RWPE2 (cell line): ENCODE measurements around the gene BUB1.
A peak's percentile ranks its signal among the peaks of the same experiment; 100 is the strongest.

ENCODE experiments used
- ATAC-seq: fragments of 200-7000 bp; cut with Tn5 transposase; 3 replicates; pipeline ENCODE4 v1.9.1; 2021; ENCODE audit warnings: low read depth
- DNase-seq: peaks from one replicate; pipeline ENCODE4 v3.0.0-alpha.2; 2020; ENCODE audit warnings: low spot score
- H3K27ac ChIP-seq: fragments of 450-650 bp; 2 replicates; pipeline ENCODE4 v1.5.1; 2017; ENCODE audit warnings: mild to moderate bottlenecking; ENCODE audit not compliant: poor library complexity, severe bottlenecking
- H3K27me3 ChIP-seq: fragments of 250-450 bp; sonication (Bioruptor Pico); 2 replicates; pipeline ENCODE4 v1.5.1; 2021; ENCODE audit warnings: mild to moderate bottlenecking, moderate library complexity; ENCODE audit not compliant: insufficient read depth, poor library complexity, severe bottlenecking
- H3K36me3 ChIP-seq: fragments of 250-450 bp; sonication (Bioruptor Pico); 2 replicates; pipeline ENCODE4 v1.5.1; 2020; ENCODE audit warnings: low read depth, mild to moderate bottlenecking, moderate library complexity
- H3K4me1 ChIP-seq: fragments of 250-450 bp; sonication (Bioruptor Pico); 2 replicates; pipeline ENCODE4 v1.5.1; 2021; ENCODE audit warnings: mild to moderate bottlenecking, moderate library complexity; ENCODE audit not compliant: insufficient read depth, poor library complexity, severe bottlenecking
- H3K4me3 ChIP-seq: fragments of 250-450 bp; sonication (Bioruptor Pico); 2 replicates; pipeline ENCODE4 v1.5.1; 2021; ENCODE audit warnings: mild to moderate bottlenecking, moderate library complexity; ENCODE audit not compliant: severe bottlenecking
- H3K9me3 ChIP-seq: fragments of 250-450 bp; sonication (Bioruptor Pico); 2 replicates; pipeline ENCODE4 v1.5.1; 2021; ENCODE audit warnings: mild to moderate bottlenecking, moderate library complexity; ENCODE audit not compliant: severe bottlenecking
- TF ChIP-seq, protein P1 (sequence below): fragments of 450-650 bp; IDR thresholded peaks from one replicate; pipeline ENCODE4 v1.5.1; 2017; ENCODE audit warnings: mild to moderate bottlenecking, moderate library complexity; ENCODE audit not compliant: poor library complexity, severe bottlenecking

Gene BUB1

GRCh38 chr2:110714452-110715224 lies 36.8 kb upstream of the BUB1 start:
- DNase-seq (no peak), ATAC-seq (no peak)
- H3K4me1 ChIP-seq, result no peaks in the 10 kb centered on the region
- H3K27me3 ChIP-seq, result peaks cover 13% of the 10 kb centered on the region
- TF ChIP-seq, protein P1, sequence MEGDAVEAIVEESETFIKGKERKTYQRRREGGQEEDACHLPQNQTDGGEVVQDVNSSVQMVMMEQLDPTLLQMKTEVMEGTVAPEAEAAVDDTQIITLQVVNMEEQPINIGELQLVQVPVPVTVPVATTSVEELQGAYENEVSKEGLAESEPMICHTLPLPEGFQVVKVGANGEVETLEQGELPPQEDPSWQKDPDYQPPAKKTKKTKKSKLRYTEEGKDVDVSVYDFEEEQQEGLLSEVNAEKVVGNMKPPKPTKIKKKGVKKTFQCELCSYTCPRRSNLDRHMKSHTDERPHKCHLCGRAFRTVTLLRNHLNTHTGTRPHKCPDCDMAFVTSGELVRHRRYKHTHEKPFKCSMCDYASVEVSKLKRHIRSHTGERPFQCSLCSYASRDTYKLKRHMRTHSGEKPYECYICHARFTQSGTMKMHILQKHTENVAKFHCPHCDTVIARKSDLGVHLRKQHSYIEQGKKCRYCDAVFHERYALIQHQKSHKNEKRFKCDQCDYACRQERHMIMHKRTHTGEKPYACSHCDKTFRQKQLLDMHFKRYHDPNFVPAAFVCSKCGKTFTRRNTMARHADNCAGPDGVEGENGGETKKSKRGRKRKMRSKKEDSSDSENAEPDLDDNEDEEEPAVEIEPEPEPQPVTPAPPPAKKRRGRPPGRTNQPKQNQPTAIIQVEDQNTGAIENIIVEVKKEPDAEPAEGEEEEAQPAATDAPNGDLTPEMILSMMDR, result no peak
- no peak overlapping the region for H3K27ac ChIP-seq
- no peaks in the 10 kb centered on the region for H3K9me3 ChIP-seq
- H3K4me3 ChIP-seq, result no peak overlapping the region
- no peaks in the 10 kb centered on the region; the same call in 1 of the 2 replicates for H3K36me3 ChIP-seq

DNA sequence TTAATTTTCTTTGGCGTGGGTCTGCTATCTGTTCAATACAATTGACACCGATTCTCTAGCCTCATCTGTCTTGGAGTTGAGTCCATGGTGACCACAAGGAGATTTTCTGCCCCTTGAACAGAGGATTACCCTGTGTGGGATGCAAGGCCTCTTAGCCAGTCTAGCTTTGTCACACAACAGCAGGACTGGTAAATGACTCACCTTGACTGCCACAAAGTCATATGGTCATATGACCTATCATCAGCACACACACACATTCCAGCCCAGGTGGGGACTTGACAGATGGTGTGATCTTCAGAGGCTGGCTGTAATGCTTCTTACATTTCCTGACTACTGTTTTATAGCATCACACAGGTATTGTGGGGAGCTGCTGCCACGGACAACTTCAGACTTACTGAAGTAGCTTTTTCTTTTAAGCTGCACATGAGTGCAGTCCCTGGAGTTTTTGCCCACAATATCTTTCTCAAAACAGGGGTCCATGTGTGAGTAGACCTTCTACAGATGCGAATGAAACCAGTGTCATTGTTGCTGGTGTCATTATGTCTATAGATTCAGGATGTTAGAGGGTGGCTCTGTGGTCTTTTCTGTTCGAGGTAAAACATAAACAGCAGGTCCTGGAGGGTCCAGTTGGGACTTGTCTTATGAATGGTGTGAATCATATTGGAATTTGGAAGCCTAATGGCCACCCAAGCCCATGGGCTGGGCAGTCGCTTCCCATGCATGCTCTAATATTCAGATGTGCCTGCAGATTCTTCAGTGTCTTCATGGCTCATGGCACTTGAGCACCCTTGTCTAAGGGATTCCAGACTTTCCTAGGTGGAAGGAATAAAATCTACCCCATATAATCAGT lies 35.9 kb upstream of the BUB1 start:
- no peak for DNase-seq
- TF ChIP-seq, protein P1, result no peak
- peak; percentile 58; the same call in 1 of the 3 replicates for ATAC-seq
- H3K9me3 ChIP-seq, result no peaks in the 10 kb centered on the region
- H3K27me3 ChIP-seq, result peaks cover 22% of the 10 kb centered on the region
- H3K4me3 ChIP-seq, result no peak overlapping the region
- no peaks in the 10 kb centered on the region; the same call in 1 of the 2 replicates for H3K36me3 ChIP-seq
- no peak overlapping the region for H3K27ac ChIP-seq
- H3K4me1 ChIP-seq, result no peaks in the 10 kb centered on the region

GRCh38 chr2:110712737-110713136 lies 34.9 kb upstream of the BUB1 start:
- Histone ChIP-seq H3K27me3 (peaks cover 30% of the 10 kb centered on the region), H3K4me3 (no peak overlapping the region), H3K9me3 (no peaks in the 10 kb centered on the region), H3K4me1 (no peaks in the 10 kb centered on the region), H3K36me3 (no peaks in the 10 kb centered on the region; the same call in 1 of the 2 replicates), H3K27ac (no peak overlapping the region)
- no peak for ATAC-seq
- TF ChIP-seq, protein P1, result no peak
- no peak for DNase-seq

DNA sequence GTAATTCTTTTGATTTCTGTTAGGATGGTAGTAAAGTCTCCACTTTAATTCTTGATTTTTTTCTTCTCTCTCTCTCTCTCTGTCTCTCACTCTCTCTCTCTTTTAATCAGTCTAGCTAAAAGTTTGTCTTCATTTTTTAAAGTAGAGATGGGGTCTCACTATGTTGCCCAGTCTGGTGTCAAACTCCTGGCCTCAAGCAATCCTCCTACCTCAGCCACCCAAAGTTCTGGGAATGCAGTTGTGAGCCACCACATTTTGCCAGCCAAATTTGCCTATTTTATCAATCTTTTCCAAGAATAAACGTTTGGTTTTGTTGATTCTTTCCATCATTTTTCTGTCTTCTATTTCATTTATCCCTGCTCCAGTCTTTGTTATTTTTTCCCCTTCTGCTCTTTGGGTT lies 30.6 kb upstream of the BUB1 start:
- H3K36me3 ChIP-seq, result no peaks in the 10 kb centered on the region
- H3K27ac ChIP-seq, result no peak overlapping the region
- DNase-seq (no peak), ATAC-seq (no peak)
- no peaks in the 10 kb centered on the region for H3K4me1 ChIP-seq
- H3K4me3 ChIP-seq, result no peak overlapping the region
- peaks cover 50% of the 10 kb centered on the region for H3K27me3 ChIP-seq
- TF ChIP-seq, protein P1, result no peak
- H3K9me3 ChIP-seq, result no peaks in the 10 kb centered on the region
